Lower leg skin (tissue), 4 donors: ENCODE results near the gene C12orf43. TPM values are rescaled to one million over a fixed set of nuclear protein-coding genes. Genes with fewer than 3 reads are reported as not detected.

Experiments
- DNase-seq, 2 donors: peaks; one replicate each; pipeline ENCODE4 v3.0.0-alpha.2; 2019; ENCODE audit warnings: low spot score in 2 of 2
- H3K4me3 ChIP-seq: fragments of 200-600 bp; sonication (generic); 2 replicates; pipeline ENCODE4 v1.5.1; 2017; ENCODE audit warnings: mild to moderate bottlenecking, low read depth; ENCODE audit not compliant: poor library complexity, severe bottlenecking
- POLR2A ChIP-seq, 2 donors: fragments of 450-650 bp; IDR thresholded peaks; one replicate each; pipeline ENCODE4 v1.6.1; 2016 to 2017; ENCODE audit warnings: antibody characterized with exemption in 2 of 2, mild to moderate bottlenecking in 1 of 2, moderate library complexity in 1 of 2
- WGBS, 2 donors: methylation state at CpG; one replicate each; pipeline ENCODE4 v1.1.5; 2018; 5-methylcytosine and 5-hydroxymethylcytosine counted together
- intact Hi-C: fragments of 100-400 bp; cut with DNase I; formaldehyde crosslinking; loops from one replicate; pipeline ENCODE4 v1.15.0; 2023; ENCODE audit warnings: low total_unique reads
- total RNA-seq, 4 donors: library from RNA; depleted of rRNA; stranded (reverse); fragments of >200 nt; gene quantifications; one replicate each; pipeline ENCODE4 v1.1.0, GENCODE V29; 2016
- TF ChIP-seq, protein P1 (sequence below), 3 donors: fragments of 450-650 bp; IDR thresholded peaks; one replicate each; pipeline ENCODE4 v1.5.1; 2016; ENCODE audit warnings: antibody characterized with exemption in 3 of 3, mild to moderate bottlenecking in 3 of 3, moderate library complexity in 2 of 3

Gene C12orf43
- total RNA-seq, 4 donors from 2014 or later: 4.3 to 8.9 (median 6.1) TPM

GRCh38 chr12:121011820-121012219 is 4.5 kb downstream of the C12orf43 start:
- intact Hi-C loops: no loop called here
- no peak for DNase-seq
- no peak overlapping the region for H3K4me3 ChIP-seq
- 90 to 94% methylated on average over 6 of the region's 6 CpGs for WGBS, 2 donors
- TF ChIP-seq POLR2A (IDR thresholded peaks at IDR 0.05): no peak
- TF ChIP-seq, protein P1, sequence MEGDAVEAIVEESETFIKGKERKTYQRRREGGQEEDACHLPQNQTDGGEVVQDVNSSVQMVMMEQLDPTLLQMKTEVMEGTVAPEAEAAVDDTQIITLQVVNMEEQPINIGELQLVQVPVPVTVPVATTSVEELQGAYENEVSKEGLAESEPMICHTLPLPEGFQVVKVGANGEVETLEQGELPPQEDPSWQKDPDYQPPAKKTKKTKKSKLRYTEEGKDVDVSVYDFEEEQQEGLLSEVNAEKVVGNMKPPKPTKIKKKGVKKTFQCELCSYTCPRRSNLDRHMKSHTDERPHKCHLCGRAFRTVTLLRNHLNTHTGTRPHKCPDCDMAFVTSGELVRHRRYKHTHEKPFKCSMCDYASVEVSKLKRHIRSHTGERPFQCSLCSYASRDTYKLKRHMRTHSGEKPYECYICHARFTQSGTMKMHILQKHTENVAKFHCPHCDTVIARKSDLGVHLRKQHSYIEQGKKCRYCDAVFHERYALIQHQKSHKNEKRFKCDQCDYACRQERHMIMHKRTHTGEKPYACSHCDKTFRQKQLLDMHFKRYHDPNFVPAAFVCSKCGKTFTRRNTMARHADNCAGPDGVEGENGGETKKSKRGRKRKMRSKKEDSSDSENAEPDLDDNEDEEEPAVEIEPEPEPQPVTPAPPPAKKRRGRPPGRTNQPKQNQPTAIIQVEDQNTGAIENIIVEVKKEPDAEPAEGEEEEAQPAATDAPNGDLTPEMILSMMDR (IDR thresholded peaks at IDR 0.05): no peak

GRCh38 chr12:121010860-121011259 is 5.4 kb downstream of the C12orf43 start:
- no peak for DNase-seq
- no peak for TF ChIP-seq POLR2A (IDR thresholded peaks at IDR 0.05)
- TF ChIP-seq, protein P1 (IDR thresholded peaks at IDR 0.05): no peak
- 90 to 92% methylated on average over 8 of the region's 8 CpGs for WGBS, 2 donors
- intact Hi-C loops: no loop called here
- H3K4me3 ChIP-seq: no peak overlapping the region

GRCh38 chr12:121009741-121010140 is 6.5 kb downstream of the C12orf43 start:
- H3K4me3 ChIP-seq: no peak overlapping the region
- DNase-seq: no peak
- no peak for TF ChIP-seq POLR2A (IDR thresholded peaks at IDR 0.05)
- TF ChIP-seq, protein P1 (IDR thresholded peaks at IDR 0.05): no peak
- intact Hi-C loops: no loop called here
- WGBS, 2 donors: 50 to 61% methylated on average over 10 of the region's 10 CpGs

DNA sequence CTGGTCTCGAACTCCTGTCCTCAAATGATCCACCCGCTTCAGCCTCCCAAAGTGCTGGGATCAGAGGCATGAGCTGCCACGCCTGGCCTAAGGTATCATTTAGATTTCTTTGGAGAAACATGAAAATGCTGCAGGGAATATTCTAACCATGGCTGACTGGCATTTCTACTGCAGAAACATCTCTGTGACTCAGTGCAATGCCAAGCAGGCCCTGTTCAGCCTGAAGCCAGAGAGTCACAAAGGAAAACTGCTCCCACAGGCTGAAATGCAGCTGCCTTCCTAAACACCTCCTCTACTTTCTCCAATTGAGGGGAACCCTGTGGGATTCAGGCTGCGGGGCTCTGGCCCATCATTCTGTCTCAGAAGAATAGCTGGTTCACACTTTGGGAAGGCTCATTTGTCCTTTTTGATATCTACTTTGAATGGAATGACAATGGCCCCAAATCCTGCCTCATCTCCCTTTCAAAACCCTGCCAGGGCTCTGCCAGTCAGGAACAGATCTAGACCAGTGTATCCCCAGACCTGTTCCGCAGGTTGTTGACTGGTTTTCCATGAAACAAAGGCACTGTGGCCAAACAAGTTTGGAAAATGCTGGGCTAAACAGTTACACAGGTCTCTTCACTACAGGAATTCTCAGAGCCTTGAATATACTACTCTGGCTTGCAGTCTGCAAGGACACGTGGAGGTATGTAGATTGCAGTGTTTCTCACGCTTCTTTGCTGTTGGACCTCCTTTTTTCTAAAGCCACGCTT is 7.8 kb downstream of the C12orf43 start:
- 89 to 91% methylated on average over 8 of the region's 8 CpGs for whole genome bisulfite sequencing, 2 donors
- TF ChIP-seq, protein P1 (IDR thresholded peaks at IDR 0.05): no peak
- no peak for TF ChIP-seq POLR2A (IDR thresholded peaks at IDR 0.05)
- no peak for DNase-seq
- no peak overlapping the region for H3K4me3 ChIP-seq
- intact Hi-C loops: no loop called here

- TF ChIP-seq, protein P1 (IDR thresholded peaks at IDR 0.05): no peak
- no peak for TF ChIP-seq POLR2A (IDR thresholded peaks at IDR 0.05)
- WGBS, 2 donors: 62% methylated on average over 9 of the region's 9 CpGs
- no peak overlapping the region for H3K4me3 ChIP-seq
- no peak for DNase-seq
- intact Hi-C loops: no loop called here
Measured at GRCh38 chr12:121005346-121005815, 10.9 kb downstream of the C12orf43 start.
